GM21825 (cell line): ENCODE data around the gene B3GALT6.
"Not testable (repeated sequence)": the region's sequence is repeated elsewhere in the genome, so short reads cannot be mapped to it uniquely, and the experiment has no call there.

Source experiments
- ATAC-seq: cut with Tn5 transposase; IDR thresholded peaks from one replicate; pipeline ENCODE4 v1.9.1; 2021; ENCODE audit warnings: mild to moderate bottlenecking, moderate library complexity; ENCODE audit not compliant: unreplicated experiment

Gene B3GALT6

GRCh38 chr1:1242461-1243265, 10.6 kb downstream of the B3GALT6 start:
- no peak for ATAC-seq

- no peak for ATAC-seq
Measured at GRCh38 chr1:1243266-1243660, 11.2 kb downstream of the B3GALT6 start.

GRCh38 chr1:1243807-1244191, 11.8 kb downstream of the B3GALT6 start:
- no peak for ATAC-seq

- ATAC-seq: no peak
Measured at GRCh38 chr1:1244192-1244811, 12.3 kb downstream of the B3GALT6 start.

- ATAC-seq: no peak
Measured at GRCh38 chr1:1245178-1245816, 13.3 kb downstream of the B3GALT6 start.

GRCh38 chr1:1245817-1246576, 14.0 kb downstream of the B3GALT6 start:
- ATAC-seq: no peak

GRCh38 chr1:1246577-1247340, 14.7 kb downstream of the B3GALT6 start, which contains the start of gene C1QTNF12:
Gene C1QTNF12, minus strand, starts transcription at chr1:1246722. Its CDS starts 32 bp downstream, at chr1:1246690.
- no peak for ATAC-seq

GRCh38 chr1:1247341-1247913, 15.4 kb downstream of the B3GALT6 start:
- ATAC-seq: no peak

- ATAC-seq: not testable (repeated sequence)
Measured at GRCh38 chr1:1248009-1248913, 16.2 kb downstream of the B3GALT6 start.

- ATAC-seq: no peak
Measured at GRCh38 chr1:1250786-1251284, 18.8 kb downstream of the B3GALT6 start.

GRCh38 chr1:1253314-1253713, 21.3 kb downstream of the B3GALT6 start:
- ATAC-seq: no peak

- no peak for ATAC-seq
Measured at GRCh38 chr1:1253972-1254666, 22.1 kb downstream of the B3GALT6 start.

- no peak for ATAC-seq
Measured at GRCh38 chr1:1254667-1254998, 22.6 kb downstream of the B3GALT6 start.

GRCh38 chr1:1255078-1255477, 23.0 kb downstream of the B3GALT6 start:
- ATAC-seq: no peak

- no peak for ATAC-seq
Measured at GRCh38 chr1:1255611-1256010, 23.6 kb downstream of the B3GALT6 start.

- ATAC-seq: no peak
Measured at GRCh38 chr1:1256956-1257871, 25.2 kb downstream of the B3GALT6 start.

GRCh38 chr1:1259119-1259488, 27.1 kb downstream of the B3GALT6 start:
- no peak for ATAC-seq
